ENCODE data around the gene DDX47.

DDX47 gene

DNA sequence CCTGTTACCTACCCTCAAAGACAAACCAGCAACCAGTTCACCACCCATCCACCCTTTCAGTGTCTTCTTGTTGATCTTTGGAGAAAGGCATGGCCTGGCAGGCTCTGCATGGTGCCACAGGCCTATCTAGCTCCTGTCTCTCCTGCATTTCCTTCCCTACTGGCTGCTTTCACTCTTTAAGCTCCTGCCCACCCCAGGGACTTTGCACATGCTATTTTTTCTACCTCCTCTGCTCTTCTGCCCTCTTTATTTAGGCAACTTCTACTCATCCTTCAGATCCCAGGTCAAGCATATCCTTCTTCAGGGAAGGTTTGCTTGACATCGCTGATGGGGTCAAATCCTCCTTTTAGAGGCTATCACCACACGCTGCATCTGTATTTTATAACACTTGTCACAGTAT is 51.1 kb downstream of the DDX47 start:
- H3K4me3 ChIP-seq (ENCODE audit: low read depth, low read length): no peak overlapping the region
- H3K36me3 ChIP-seq (ENCODE audit: control insufficient read depth, insufficient read depth, low read length): no peaks in the 10 kb centered on the region
- H3K9me3 ChIP-seq (ENCODE audit: control insufficient read depth, low read length): no peaks in the 10 kb centered on the region
- TF ChIP-seq CTCF (IDR thresholded peaks at IDR 0.05): no peak
- H3K27me3 ChIP-seq (ENCODE audit: control insufficient read depth, insufficient read depth, low read length): no peaks in the 10 kb centered on the region
- no peak overlapping the region for H3K9ac ChIP-seq
- no peak overlapping the region for H3K4me2 ChIP-seq (ENCODE audit: low read length)
- H3K79me2 ChIP-seq: no peaks in the 10 kb centered on the region
- H2AFZ ChIP-seq: no peak overlapping the region
- no peak overlapping the region for H3K27ac ChIP-seq
- H3K4me1 ChIP-seq: no peaks in the 10 kb centered on the region

GRCh38 chr12:12868477-12869235 is 55.5 kb downstream of the DDX47 start:
- H3K79me2 ChIP-seq: no peaks in the 10 kb centered on the region
- H3K9ac ChIP-seq: no peak overlapping the region
- no peak overlapping the region for H2AFZ ChIP-seq
- no peak overlapping the region for H3K27ac ChIP-seq
- H3K4me2 ChIP-seq (ENCODE audit: low read length): no peak overlapping the region
- no peak for TF ChIP-seq CTCF (IDR thresholded peaks at IDR 0.05)
- H3K27me3 ChIP-seq (ENCODE audit: control insufficient read depth, insufficient read depth, low read length): no peaks in the 10 kb centered on the region
- H3K4me1 ChIP-seq: no peaks in the 10 kb centered on the region
- H3K36me3 ChIP-seq (ENCODE audit: control insufficient read depth, insufficient read depth, low read length): no peaks in the 10 kb centered on the region
- H3K9me3 ChIP-seq (ENCODE audit: control insufficient read depth, low read length): no peaks in the 10 kb centered on the region
- H3K4me3 ChIP-seq (ENCODE audit: low read depth, low read length): no peak overlapping the region

DNA sequence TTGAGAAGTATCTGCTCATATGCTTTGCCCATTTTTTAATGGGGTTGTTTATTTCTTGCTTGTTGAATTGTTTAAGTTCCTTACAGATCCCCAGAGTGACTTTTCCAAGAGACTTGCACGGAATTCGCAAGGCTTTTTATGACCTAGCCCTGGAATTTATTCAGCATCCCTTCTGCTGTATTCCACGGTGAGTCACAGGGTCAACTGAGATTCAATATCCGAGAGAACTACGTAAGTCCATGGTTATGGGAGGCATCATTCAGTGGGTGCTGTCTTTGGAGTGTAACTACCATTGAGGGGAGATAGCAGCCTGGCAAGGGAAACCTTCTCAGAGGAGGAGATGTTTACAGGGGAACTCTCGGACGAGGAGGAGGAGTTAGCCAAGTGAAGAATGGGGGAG is 57.3 kb downstream of the DDX47 start:
- Histone ChIP-seq H3K79me2 (no peaks in the 10 kb centered on the region), H3K9me3 (ENCODE audit: control insufficient read depth, low read length) (no peaks in the 10 kb centered on the region), H3K27me3 (ENCODE audit: control insufficient read depth, insufficient read depth, low read length) (no peaks in the 10 kb centered on the region), H3K9ac (no peak overlapping the region), H3K36me3 (ENCODE audit: control insufficient read depth, insufficient read depth, low read length) (no peaks in the 10 kb centered on the region), H3K4me3 (ENCODE audit: low read depth, low read length) (no peak overlapping the region), H2AFZ (no peak overlapping the region), H3K27ac (no peak overlapping the region), H3K4me1 (no peaks in the 10 kb centered on the region), H3K4me2 (ENCODE audit: low read length) (no peak overlapping the region)
- TF ChIP-seq CTCF (IDR thresholded peaks at IDR 0.05): no peak

DNA sequence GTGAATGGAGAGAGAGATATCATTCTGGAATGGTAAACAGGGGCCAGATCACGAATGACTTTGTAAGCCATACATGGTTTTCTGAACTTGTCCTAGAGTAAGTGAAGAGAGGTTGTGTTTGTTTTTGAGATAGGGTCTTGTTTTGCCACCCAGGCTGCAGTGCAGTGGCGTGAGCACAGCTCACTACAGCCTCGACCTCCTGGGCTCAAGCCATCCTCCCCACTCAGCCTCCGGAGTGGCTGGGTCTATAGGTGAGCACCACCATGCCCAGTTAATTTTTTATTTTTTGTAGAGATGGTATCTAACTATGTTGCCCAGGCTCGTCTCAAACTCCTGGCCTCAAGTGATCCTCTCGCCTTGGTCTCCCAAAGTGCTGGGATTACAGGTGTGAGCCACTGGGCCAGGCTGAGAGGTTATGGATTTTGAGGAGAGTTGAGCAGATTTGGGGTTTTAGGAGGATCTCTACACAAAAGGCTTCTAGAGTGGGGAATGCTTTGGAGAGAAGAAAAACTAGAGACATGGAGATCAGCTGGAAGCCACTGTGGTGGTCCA is 58.5 kb downstream of the DDX47 start:
- Histone ChIP-seq H3K4me3 (ENCODE audit: low read depth, low read length) (no peak overlapping the region), H3K9me3 (ENCODE audit: control insufficient read depth, low read length) (no peaks in the 10 kb centered on the region), H2AFZ (no peak overlapping the region), H3K27me3 (ENCODE audit: control insufficient read depth, insufficient read depth, low read length) (no peaks in the 10 kb centered on the region), H3K27ac (no peak overlapping the region), H3K36me3 (ENCODE audit: control insufficient read depth, insufficient read depth, low read length) (no peaks in the 10 kb centered on the region), H3K79me2 (no peaks in the 10 kb centered on the region), H3K4me2 (ENCODE audit: low read length) (no peak overlapping the region), H3K4me1 (no peaks in the 10 kb centered on the region), H3K9ac (no peak overlapping the region)
- no peak for TF ChIP-seq CTCF (IDR thresholded peaks at IDR 0.05)

Data from parathyroid adenoma (tissue), 2 donors.